NCI-H2029 treated with DMSO at 0.1 percent for 48 hours (cell line): ENCODE measurements around the gene EFCAB7.

Experiments used
- DNase-seq: peaks from one replicate; lab custom pipeline; 2025; lab: John Stamatoyannopoulos, UW

EFCAB7 gene

GRCh38 chr1:63607322-63607721 lies 84.0 kb downstream of the EFCAB7 start:
- no peak for DNase-seq

DNA sequence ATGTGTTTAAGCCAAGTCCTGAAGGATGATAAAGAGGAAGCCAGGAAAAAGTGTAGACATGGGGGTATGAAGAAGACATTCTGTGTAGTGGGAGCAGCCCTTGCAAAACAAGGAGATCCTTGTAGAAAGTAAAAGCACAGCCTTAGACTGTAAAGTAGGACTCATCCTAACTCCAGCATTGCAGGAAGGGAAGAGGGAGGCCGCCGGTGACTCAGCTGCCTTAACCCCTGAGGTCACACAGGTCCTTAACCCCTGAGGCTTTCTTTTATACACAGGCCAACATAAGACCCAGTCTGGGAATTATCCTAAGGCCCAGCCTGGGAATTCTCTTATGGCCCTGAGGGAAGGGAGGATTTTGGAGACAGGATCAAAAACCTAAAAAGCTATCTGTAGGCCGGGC lies 87.9 kb downstream of the EFCAB7 start:
- no peak for DNase-seq

DNA sequence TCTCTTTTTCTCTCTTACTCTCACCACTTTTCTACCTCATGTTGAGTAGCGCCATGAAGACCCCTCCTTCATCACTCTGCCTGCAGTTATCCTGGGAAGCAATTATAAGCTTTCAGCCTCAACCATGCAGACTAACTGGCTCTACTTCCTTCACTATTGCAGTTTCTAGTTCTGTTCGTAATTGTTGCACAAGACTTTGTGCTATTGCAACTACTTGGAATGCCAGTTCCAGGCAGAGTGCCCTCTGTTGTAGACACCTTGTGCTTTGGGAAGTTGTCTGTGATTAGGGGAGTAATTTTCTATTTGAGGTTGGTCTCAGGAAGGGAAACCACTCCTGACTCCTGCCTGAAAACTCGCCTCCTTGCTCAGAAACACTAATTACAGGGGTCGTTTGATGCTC lies 89.2 kb downstream of the EFCAB7 start:
- no peak for DNase-seq

DNA sequence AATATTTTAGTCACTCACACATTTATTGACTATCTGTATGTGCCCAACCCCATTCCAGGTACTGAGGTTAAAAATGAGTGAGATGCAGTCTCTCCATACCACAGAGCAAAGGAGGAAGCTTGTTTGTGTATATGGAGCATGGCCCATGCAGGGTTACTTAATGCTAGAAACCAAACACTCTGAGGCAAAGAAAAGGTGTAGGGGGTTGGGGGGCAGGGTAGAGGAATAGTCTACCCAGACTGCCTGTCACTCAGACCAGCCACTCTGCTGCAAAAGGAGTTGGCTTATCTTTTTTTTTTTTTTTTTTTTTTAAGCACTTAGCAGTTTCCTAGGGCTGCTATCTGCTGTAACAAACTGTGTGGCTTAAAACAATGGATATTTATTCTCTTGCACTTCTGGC lies 89.6 kb downstream of the EFCAB7 start:
- no peak for DNase-seq

DNA sequence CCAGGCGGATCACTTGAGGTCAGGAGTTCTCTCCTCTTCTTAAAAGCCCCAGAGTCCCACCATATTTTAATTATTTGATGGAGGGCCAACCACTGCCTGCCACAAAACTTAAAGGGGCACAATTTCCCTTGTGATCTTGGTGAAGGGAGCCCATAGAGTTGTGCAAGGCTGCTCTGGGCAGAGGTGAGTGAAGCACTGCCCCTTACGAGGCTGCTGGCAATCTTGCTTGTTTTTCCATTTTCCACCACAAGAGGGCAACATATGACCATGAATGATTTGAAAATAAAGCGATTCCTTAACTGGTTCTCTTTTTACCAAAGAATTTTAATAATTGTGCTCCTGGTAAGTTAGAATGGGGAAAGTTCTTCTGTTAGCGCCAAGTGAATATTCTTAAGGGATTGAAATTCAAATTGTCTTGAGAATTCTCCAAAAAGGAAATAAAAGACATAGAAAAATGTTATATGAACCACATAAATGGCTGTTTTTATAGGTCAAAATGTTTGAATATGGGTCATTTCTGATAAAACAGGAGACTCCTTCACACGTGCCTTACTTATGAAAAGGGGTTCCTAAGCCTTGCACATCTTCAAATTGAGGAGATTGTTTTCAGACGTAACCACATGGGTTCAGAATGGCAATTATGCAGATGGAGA lies 92.6 kb downstream of the EFCAB7 start:
- peak; percentile 85 for DNase-seq

DNA sequence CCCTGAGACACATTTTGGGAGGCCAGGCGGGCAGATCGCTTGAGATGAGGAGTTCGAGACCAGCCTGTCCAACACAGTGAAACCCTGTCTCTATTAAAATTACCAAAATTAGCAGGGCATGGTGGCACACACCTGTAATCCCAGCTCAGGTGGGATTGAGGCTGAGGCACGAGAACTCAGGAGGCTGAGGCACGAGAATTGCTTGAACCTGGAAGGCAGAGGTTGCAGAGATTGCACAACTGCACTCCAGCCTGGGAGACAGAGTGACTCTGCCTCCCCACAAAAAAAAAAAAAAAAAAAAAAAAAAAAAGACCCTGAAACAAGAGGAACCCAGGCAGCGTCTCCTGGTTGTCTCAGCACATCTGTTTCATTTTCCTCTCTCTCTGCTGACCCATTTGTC lies 94.1 kb downstream of the EFCAB7 start:
- no peak for DNase-seq

- no peak for DNase-seq
These were observed 94.7 kb downstream of the EFCAB7 start for GRCh38 chr1:63618011-63618410.

DNA sequence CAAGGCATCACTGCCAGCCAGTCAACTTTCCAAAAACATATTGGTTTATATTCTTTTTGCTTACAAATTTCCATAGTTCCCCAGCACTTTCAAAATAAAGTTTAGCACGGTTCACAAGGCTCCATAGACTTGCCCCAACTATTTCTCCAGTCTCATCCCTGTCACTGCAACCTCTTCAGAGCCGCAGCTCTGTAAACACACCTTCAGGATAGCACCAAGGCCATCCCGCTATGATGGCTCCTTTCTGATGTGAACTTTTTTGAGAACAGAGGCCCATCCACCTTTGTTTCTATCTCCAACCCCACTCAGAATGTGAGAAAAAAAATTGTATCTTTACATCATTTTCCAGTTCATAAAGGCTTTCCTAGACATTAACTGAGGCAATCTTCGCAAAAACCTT lies 96.2 kb downstream of the EFCAB7 start:
- no peak for DNase-seq

- no peak for DNase-seq
These were observed 97.3 kb downstream of the EFCAB7 start for GRCh38 chr1:63620671-63621070.

GRCh38 chr1:63621075-63621474 lies 97.8 kb downstream of the EFCAB7 start:
- no peak for DNase-seq

DNA sequence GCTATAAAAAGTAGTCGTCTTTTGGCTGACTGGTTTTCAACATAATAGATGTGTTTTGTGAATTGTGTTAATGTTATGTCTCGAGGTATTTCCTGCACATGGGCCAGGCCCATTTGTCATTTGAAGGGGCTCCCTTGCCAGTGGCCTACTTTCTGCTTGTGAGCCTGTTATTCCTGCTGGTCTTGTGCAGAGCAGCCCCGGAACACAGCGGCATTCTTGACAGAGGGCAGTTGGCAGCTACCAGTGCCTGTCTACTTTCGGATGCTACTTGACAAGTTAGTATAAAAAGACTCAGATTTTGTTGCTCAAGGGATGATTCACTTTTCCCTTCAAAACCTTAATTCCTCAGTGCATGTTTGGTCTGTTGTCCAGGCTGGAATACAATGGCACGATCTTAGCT lies 98.4 kb downstream of the EFCAB7 start:
- DNase-seq, result no peak
